Effector memory CD4-positive, alpha-beta T cell (primary cell): ENCODE results near the gene TAF8.

Experiments
- DNase-seq, 3 donors: peaks; one replicate each; pipeline ENCODE4 v3.0.0-alpha.2; 2020
- H3K27ac ChIP-seq: 2 replicates; pipeline ENCODE4 v1.7.0; 2013; ENCODE audit warnings: mild to moderate bottlenecking, low read length, moderate library complexity; ENCODE audit not compliant: insufficient read depth, poor library complexity, severe bottlenecking
- H3K27me3 ChIP-seq: replicated peaks from 2 replicates; pipeline ENCODE4 v1.7.0; 2013; ENCODE audit warnings: mild to moderate bottlenecking, low read length; ENCODE audit not compliant: insufficient read depth, control insufficient read depth, poor library complexity, severe bottlenecking
- H3K36me3 ChIP-seq: 2 replicates; pipeline ENCODE4 v1.7.0; 2013; ENCODE audit warnings: mild to moderate bottlenecking, low read length, moderate library complexity; ENCODE audit not compliant: control insufficient read depth, insufficient read depth
- H3K4me1 ChIP-seq: 2 replicates; pipeline ENCODE4 v1.7.0; 2013; ENCODE audit warnings: low read length, mild to moderate bottlenecking; ENCODE audit not compliant: control insufficient read depth, insufficient read depth, poor library complexity, severe bottlenecking
- H3K4me3 ChIP-seq: 2 replicates; pipeline ENCODE4 v1.7.0; 2013; ENCODE audit warnings: low read length, low read depth, mild to moderate bottlenecking; ENCODE audit not compliant: insufficient read depth, poor library complexity, severe bottlenecking
- H3K9me3 ChIP-seq: 2 replicates; pipeline ENCODE4 v1.7.0; 2013; ENCODE audit warnings: mild to moderate bottlenecking, low read length, moderate library complexity; ENCODE audit not compliant: control insufficient read depth

The TAF8 gene

GRCh38 chr6:42013134-42013516 lies 37.2 kb upstream of the TAF8 start:
- peaks cover 39% of the 10 kb centered on the region for H3K4me1 ChIP-seq

GRCh38 chr6:42017021-42017643 lies 33.2 kb upstream of the TAF8 start:
- Histone ChIP-seq H3K27ac (peak overlapping the region; percentile 39), H3K36me3 (peaks cover 24% of the 10 kb centered on the region), H3K4me3 (no peak overlapping the region), H3K27me3 (no peaks in the 10 kb centered on the region), H3K9me3 (no peaks in the 10 kb centered on the region), H3K4me1 (peaks cover 27% of the 10 kb centered on the region)
- DNase-seq, result no peak

More at GRCh38 chr6:42013134-42013516, 37.2 kb upstream of the TAF8 start:
- no peak overlapping the region for H3K27ac ChIP-seq
- peaks cover 22% of the 10 kb centered on the region for H3K36me3 ChIP-seq
- H3K27me3 ChIP-seq, result no peaks in the 10 kb centered on the region
- DNase-seq, result no peak
- no peak overlapping the region for H3K4me3 ChIP-seq
- no peaks in the 10 kb centered on the region for H3K9me3 ChIP-seq

DNA sequence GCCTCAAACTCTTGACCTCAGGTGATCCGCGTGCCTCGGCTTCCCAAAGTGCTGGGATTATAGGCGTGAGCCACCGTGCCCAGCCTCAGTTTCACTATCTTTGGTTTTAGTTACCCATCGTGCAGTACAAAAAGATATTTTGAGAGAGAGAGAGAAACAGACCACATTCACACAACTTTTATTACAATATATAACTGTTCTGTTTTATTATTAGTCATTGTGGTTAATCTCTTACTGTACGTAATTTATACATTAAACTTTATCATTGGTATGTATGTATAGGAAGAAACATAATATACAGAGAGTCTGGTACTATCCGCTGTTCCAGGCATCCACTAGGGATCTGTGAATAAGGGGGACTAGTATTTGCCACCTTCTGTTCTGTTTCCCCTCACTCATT lies 29.4 kb upstream of the TAF8 start:
- Histone ChIP-seq H3K4me3 (no peak overlapping the region), H3K27me3 (no peaks in the 10 kb centered on the region), H3K27ac (peak overlapping the region; percentile 87), H3K36me3 (peaks cover 31% of the 10 kb centered on the region), H3K9me3 (no peaks in the 10 kb centered on the region), H3K4me1 (peaks cover 59% of the 10 kb centered on the region)
- DNase-seq, result no peak

GRCh38 chr6:42021847-42022754 lies 28.2 kb upstream of the TAF8 start:
- Histone ChIP-seq H3K9me3 (no peaks in the 10 kb centered on the region), H3K27ac (peak overlapping the region; percentile 87), H3K4me1 (peaks cover 62% of the 10 kb centered on the region), H3K36me3 (peaks cover 33% of the 10 kb centered on the region), H3K27me3 (no peaks in the 10 kb centered on the region), H3K4me3 (peak overlapping the region; percentile 0)
- peak; percentile 41 to 63 (median 51) for DNase-seq

DNA sequence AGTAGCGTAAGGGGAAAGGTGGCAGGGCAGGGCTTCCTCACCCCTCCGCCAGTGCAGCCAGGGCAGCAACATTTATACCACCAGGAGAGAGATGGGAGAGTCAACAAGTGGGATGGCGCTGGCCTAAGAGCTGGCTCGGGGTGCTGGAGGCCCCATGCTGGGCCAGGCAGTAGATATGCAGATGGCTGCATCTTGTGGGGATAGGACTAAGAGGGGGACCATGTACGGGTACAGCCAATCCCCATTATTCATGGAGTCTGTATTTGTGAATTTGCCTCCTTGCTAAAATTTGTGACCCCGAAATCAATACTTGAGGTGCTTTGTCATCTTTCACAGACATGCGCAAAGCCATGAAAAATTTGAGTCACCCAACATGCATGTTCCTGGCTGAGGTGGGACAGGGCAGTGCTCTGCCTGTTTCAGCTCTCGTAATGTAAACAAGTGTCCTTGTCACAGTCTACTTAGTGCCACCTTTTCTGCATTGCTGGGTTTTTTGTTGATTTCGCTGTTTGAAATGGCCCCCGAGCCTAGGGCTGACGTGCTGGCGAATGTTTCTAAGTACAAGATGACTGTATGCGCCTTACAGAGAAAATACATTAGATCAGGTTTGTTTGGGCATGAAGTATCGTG lies 27.5 kb upstream of the TAF8 start:
- Histone ChIP-seq H3K36me3 (peaks cover 30% of the 10 kb centered on the region), H3K9me3 (no peaks in the 10 kb centered on the region), H3K4me1 (peaks cover 63% of the 10 kb centered on the region), H3K27ac (peak overlapping the region; percentile 87), H3K27me3 (no peaks in the 10 kb centered on the region), H3K4me3 (peak overlapping the region; percentile 0)
- no peak for DNase-seq

- Histone ChIP-seq H3K4me1 (peaks cover 85% of the 10 kb centered on the region), H3K4me3 (no peak overlapping the region), H3K27me3 (no peaks in the 10 kb centered on the region), H3K36me3 (peaks cover 45% of the 10 kb centered on the region), H3K9me3 (no peaks in the 10 kb centered on the region), H3K27ac (peak overlapping the region; percentile 50)
- DNase-seq, result no peak
These were observed 25.1 kb upstream of the TAF8 start for GRCh38 chr6:42025066-42025844.

- Histone ChIP-seq H3K27ac (peak overlapping the region; percentile 50), H3K9me3 (no peaks in the 10 kb centered on the region), H3K4me3 (no peak overlapping the region), H3K4me1 (peaks cover 86% of the 10 kb centered on the region), H3K27me3 (no peaks in the 10 kb centered on the region), H3K36me3 (peaks cover 51% of the 10 kb centered on the region)
- no peak for DNase-seq
These were observed 24.5 kb upstream of the TAF8 start for GRCh38 chr6:42025845-42026243.

DNA sequence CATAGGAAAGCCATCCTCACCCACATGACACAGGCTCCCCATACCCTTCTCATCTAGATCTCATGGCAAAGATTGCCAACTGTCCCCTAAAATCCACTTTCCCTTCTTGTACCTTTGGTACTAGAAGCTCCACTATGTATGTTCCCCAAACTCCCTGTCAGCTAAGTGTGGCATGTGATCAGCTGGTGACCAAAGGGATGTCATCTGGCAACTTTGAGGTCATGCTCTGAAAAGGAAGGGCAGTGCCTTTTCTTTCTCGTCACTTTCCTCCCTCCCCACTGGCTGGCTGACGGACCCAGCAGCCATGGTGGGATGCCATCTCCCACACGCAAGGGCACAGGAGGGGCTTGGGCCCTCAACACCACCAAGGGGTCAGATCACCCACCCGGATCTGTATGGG lies 23.8 kb upstream of the TAF8 start:
- Histone ChIP-seq H3K4me1 (peaks cover 86% of the 10 kb centered on the region), H3K36me3 (peaks cover 49% of the 10 kb centered on the region), H3K4me3 (no peak overlapping the region), H3K9me3 (no peaks in the 10 kb centered on the region), H3K27ac (peak overlapping the region; percentile 50), H3K27me3 (no peaks in the 10 kb centered on the region)
- DNase-seq, result no peak

- H3K4me1 ChIP-seq, result peaks cover 84% of the 10 kb centered on the region
- H3K9me3 ChIP-seq, result no peaks in the 10 kb centered on the region
- peak overlapping the region; percentile 69 for H3K27ac ChIP-seq
- peaks cover 50% of the 10 kb centered on the region for H3K36me3 ChIP-seq
- no peak for DNase-seq
- H3K4me3 ChIP-seq, result no peak overlapping the region
- H3K27me3 ChIP-seq, result no peaks in the 10 kb centered on the region
These were observed 21.9 kb upstream of the TAF8 start for GRCh38 chr6:42028234-42029061.
